ENCODE results near the gene TPK1.
"Not testable (repeated sequence)": the region's sequence is repeated elsewhere in the genome, so short reads cannot be mapped to it uniquely, and the experiment has no call there.

TPK1 gene

GRCh38 chr7:144817001-144817400 is 18.9 kb downstream of the TPK1 start:
- TF ChIP-seq CTCF (IDR thresholded peaks at IDR 0.05; ENCODE audit: insufficient read depth, low read length, poor library complexity, severe bottlenecking): no peak
- no peak for DNase-seq (ENCODE audit: extremely low read depth, insufficient read length)
- Histone ChIP-seq H3K36me3 (ENCODE audit: control insufficient read depth, insufficient read depth, low read length) (no peaks in the 10 kb centered on the region), H3K27me3 (replicated peaks; ENCODE audit: control insufficient read depth, insufficient read depth, low read length) (no peaks in the 10 kb centered on the region), H3K4me3 (replicated peaks; ENCODE audit: low read depth, low read length) (no peak overlapping the region)

GRCh38 chr7:144814299-144814698 is 21.6 kb downstream of the TPK1 start:
- no peak for TF ChIP-seq CTCF (IDR thresholded peaks at IDR 0.05; ENCODE audit: insufficient read depth, low read length, poor library complexity, severe bottlenecking)
- Histone ChIP-seq H3K4me3 (replicated peaks; ENCODE audit: low read depth, low read length) (no peak overlapping the region), H3K27me3 (replicated peaks; ENCODE audit: control insufficient read depth, insufficient read depth, low read length) (no peaks in the 10 kb centered on the region), H3K36me3 (ENCODE audit: control insufficient read depth, insufficient read depth, low read length) (no peaks in the 10 kb centered on the region)
- DNase-seq (ENCODE audit: extremely low read depth, insufficient read length): no peak

GRCh38 chr7:144812379-144813283 is 23.2 kb downstream of the TPK1 start:
- no peak for TF ChIP-seq CTCF (IDR thresholded peaks at IDR 0.05; ENCODE audit: insufficient read depth, low read length, poor library complexity, severe bottlenecking)
- H3K36me3 ChIP-seq (ENCODE audit: control insufficient read depth, insufficient read depth, low read length): no peaks in the 10 kb centered on the region
- DNase-seq (ENCODE audit: extremely low read depth, insufficient read length): no peak
- no peak overlapping the region for H3K4me3 ChIP-seq (replicated peaks; ENCODE audit: low read depth, low read length)
- H3K27me3 ChIP-seq (replicated peaks; ENCODE audit: control insufficient read depth, insufficient read depth, low read length): no peaks in the 10 kb centered on the region

- Histone ChIP-seq H3K36me3 (ENCODE audit: control insufficient read depth, insufficient read depth, low read length) (no peaks in the 10 kb centered on the region), H3K27me3 (replicated peaks; ENCODE audit: control insufficient read depth, insufficient read depth, low read length) (no peaks in the 10 kb centered on the region), H3K4me3 (replicated peaks; ENCODE audit: low read depth, low read length) (no peak overlapping the region)
- DNase-seq (ENCODE audit: extremely low read depth, insufficient read length): no peak
- TF ChIP-seq CTCF (IDR thresholded peaks at IDR 0.05; ENCODE audit: insufficient read depth, low read length, poor library complexity, severe bottlenecking): no peak
Observed at GRCh38 chr7:144805627-144806239, 30.1 kb downstream of the TPK1 start.

- not testable (repeated sequence) for H3K27me3 ChIP-seq (replicated peaks; ENCODE audit: control insufficient read depth, insufficient read depth, low read length); H3K36me3 ChIP-seq (ENCODE audit: control insufficient read depth, insufficient read depth, low read length); H3K4me3 ChIP-seq (replicated peaks; ENCODE audit: low read depth, low read length); DNase-seq (ENCODE audit: extremely low read depth, insufficient read length)
Observed at GRCh38 chr7:144800678-144801436, 35.0 kb downstream of the TPK1 start.

GRCh38 chr7:144796919-144797318 is 38.9 kb downstream of the TPK1 start:
- no peak overlapping the region for H3K4me3 ChIP-seq (replicated peaks; ENCODE audit: low read depth, low read length)
- no peak for DNase-seq (ENCODE audit: extremely low read depth, insufficient read length)
- no peaks in the 10 kb centered on the region for H3K27me3 ChIP-seq (replicated peaks; ENCODE audit: control insufficient read depth, insufficient read depth, low read length)
- TF ChIP-seq CTCF (IDR thresholded peaks at IDR 0.05; ENCODE audit: insufficient read depth, low read length, poor library complexity, severe bottlenecking): no peak
- H3K36me3 ChIP-seq (ENCODE audit: control insufficient read depth, insufficient read depth, low read length): no peaks in the 10 kb centered on the region
